ENCODE measurements around the gene HSF2BP. TPM values are rescaled to one million over a fixed set of nuclear protein-coding genes. Genes with fewer than 3 reads are reported as not detected.

Gene HSF2BP
- total RNA-seq, 6 donors from 2014 or later = 0.40 to 0.91 (median 0.45) TPM; not detected in 2

DNA sequence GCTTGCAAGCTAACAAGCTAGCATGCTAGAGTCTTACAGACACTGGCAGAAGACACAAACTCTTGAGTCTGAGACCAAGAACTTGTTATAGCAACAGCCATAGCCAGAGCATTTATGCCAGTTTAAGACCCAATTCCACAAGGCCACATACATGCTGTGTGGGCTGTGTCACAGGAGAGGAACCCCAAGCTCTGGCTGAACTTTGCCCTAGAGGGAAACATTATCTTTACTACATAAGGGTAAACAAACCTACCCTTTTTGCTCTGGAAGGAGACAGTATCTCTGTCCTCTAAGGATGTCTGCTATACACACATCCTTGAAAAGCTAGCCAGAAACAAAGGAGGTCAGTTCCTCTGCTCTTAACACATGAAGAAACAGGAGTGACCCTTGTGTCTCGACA, 70.3 kb downstream of the HSF2BP start:
- Histone ChIP-seq H3K27ac (no peak overlapping the region), H3K4me3 (no peak overlapping the region), H3K4me1 (peaks cover 17 to 25% (median 17%) of the 10 kb centered on the region in 4 donors), H3K36me3 (no peaks in the 10 kb centered on the region), H3K27me3 (no peaks in the 10 kb centered on the region), H3K9me3 (no peaks in the 10 kb centered on the region)
- no peak for DNase-seq
- no peak for ATAC-seq (ENCODE audit: low FRiP score in 2 of 2)
- TF ChIP-seq POLR2A (IDR thresholded peaks at IDR 0.05) (no peak), EP300 (IDR thresholded peaks at IDR 0.05) (no peak), POLR2AphosphoS5 (IDR thresholded peaks at IDR 0.05) (no peak)
- TF ChIP-seq, protein P1, sequence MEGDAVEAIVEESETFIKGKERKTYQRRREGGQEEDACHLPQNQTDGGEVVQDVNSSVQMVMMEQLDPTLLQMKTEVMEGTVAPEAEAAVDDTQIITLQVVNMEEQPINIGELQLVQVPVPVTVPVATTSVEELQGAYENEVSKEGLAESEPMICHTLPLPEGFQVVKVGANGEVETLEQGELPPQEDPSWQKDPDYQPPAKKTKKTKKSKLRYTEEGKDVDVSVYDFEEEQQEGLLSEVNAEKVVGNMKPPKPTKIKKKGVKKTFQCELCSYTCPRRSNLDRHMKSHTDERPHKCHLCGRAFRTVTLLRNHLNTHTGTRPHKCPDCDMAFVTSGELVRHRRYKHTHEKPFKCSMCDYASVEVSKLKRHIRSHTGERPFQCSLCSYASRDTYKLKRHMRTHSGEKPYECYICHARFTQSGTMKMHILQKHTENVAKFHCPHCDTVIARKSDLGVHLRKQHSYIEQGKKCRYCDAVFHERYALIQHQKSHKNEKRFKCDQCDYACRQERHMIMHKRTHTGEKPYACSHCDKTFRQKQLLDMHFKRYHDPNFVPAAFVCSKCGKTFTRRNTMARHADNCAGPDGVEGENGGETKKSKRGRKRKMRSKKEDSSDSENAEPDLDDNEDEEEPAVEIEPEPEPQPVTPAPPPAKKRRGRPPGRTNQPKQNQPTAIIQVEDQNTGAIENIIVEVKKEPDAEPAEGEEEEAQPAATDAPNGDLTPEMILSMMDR (IDR thresholded peaks at IDR 0.05) = no peak
- 66 to 74% methylated on average over 1 of the region's 1 CpG for WGBS, 2 donors

DNA sequence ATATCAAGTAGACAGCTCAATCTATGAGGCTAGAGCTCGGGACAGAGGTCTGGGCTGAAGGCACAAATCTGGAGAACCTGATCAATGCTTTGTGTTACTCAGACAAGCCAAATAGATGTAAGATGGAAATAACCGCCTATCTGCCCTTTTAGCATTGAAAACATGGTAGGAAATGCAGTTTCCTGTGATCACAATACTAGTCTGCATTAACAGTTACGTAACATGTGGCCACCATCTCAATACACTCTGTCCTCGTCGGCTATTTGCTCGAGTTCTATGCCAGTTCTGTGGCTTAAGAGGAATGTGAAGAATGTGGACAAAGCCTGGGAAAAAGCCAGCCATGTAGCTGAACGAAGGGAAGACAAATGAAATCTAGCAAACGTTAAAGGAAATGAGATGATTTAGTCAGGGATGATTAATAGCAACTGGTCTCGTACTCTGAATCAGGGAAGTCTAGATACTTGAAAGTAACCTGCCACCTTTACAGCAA, 73.3 kb downstream of the HSF2BP start:
- H3K27me3 ChIP-seq = no peaks in the 10 kb centered on the region
- H3K27ac ChIP-seq = peak overlapping the region; percentile 74 to 80 (median 78)
- DNase-seq = peak in 1 of 2 donors; percentile 82
- H3K36me3 ChIP-seq = no peaks in the 10 kb centered on the region
- no peak overlapping the region for H3K4me3 ChIP-seq
- peak; percentile 96 to 97 for ATAC-seq (ENCODE audit: low FRiP score in 2 of 2)
- 8 to 10% methylated on average over 9 of the region's 9 CpGs for WGBS, 2 donors
- no peak for TF ChIP-seq POLR2A (IDR thresholded peaks at IDR 0.05)
- TF ChIP-seq POLR2AphosphoS5 (IDR thresholded peaks at IDR 0.05) = peak; percentile 86 to 93
- peak in 3 of 4 donors; percentile 73 to 96 (median 96) for TF ChIP-seq EP300 (IDR thresholded peaks at IDR 0.05)
- TF ChIP-seq, protein P1 (IDR thresholded peaks at IDR 0.05) = no peak
- no peaks in the 10 kb centered on the region for H3K9me3 ChIP-seq
- H3K4me1 ChIP-seq = peaks cover 17 to 25% (median 17%) of the 10 kb centered on the region in 4 donors

DNA sequence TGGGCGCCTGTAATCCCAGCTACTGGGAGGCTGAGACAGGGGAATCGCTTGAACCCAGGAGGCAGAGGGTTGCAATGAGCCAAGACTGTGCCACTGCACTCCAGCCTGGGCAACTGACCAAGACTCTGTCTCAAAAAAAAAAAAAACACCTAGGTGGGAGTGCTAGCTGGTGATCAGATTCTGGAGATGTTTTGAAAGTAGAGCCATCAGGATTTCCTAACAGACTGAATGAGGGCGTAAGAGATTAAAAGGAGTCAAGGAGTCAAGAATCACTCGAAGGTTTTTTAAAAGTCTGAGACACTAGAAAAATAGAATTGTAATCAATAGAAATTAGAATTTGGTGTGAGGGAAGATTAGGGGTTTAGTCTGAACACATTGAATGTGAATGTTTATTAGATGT, 73.8 kb downstream of the HSF2BP start:
- WGBS, 2 donors = 69 to 70% methylated on average over 4 of the region's 4 CpGs
- Histone ChIP-seq H3K27ac (peak overlapping the region; percentile 74 to 80 (median 78)), H3K4me1 (peaks cover 17 to 25% (median 17%) of the 10 kb centered on the region in 4 donors), H3K27me3 (no peaks in the 10 kb centered on the region), H3K4me3 (no peak overlapping the region), H3K9me3 (no peaks in the 10 kb centered on the region), H3K36me3 (no peaks in the 10 kb centered on the region)
- TF ChIP-seq POLR2A (IDR thresholded peaks at IDR 0.05) (no peak), POLR2AphosphoS5 (IDR thresholded peaks at IDR 0.05) (no peak), EP300 (IDR thresholded peaks at IDR 0.05) (no peak)
- TF ChIP-seq, protein P1 (IDR thresholded peaks at IDR 0.05) = no peak
- DNase-seq (no peak), ATAC-seq (ENCODE audit: low FRiP score in 2 of 2) (peak; percentile 52 to 53)

DNA sequence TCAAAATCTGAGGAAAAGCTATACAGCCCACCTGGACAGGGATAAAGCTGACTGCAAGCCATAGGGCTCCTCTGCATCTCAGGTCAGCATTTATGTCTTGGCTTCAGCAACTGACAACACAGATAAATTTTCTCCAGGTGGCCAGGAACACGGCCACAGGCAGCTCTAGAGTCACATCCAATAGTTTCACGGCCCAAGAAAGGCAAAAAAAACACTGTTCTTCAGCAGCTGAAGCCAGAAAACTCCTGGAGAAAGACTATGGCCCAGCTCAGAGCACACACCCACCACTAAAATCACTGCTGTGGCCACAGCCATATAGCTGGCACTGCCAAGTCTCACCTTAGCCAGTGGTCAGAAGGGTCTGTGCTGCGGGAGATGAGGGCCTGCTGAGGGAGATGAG, 77.8 kb downstream of the HSF2BP start:
- H3K4me1 ChIP-seq = peaks cover 9 to 15% (median 13%) of the 10 kb centered on the region in 4 donors
- no peak for TF ChIP-seq POLR2A (IDR thresholded peaks at IDR 0.05)
- no peak for TF ChIP-seq EP300 (IDR thresholded peaks at IDR 0.05)
- no peak for TF ChIP-seq POLR2AphosphoS5 (IDR thresholded peaks at IDR 0.05)
- TF ChIP-seq, protein P1 (IDR thresholded peaks at IDR 0.05) = no peak
- DNase-seq (no peak), ATAC-seq (ENCODE audit: low FRiP score in 2 of 2) (no peak)
- no peaks in the 10 kb centered on the region for H3K9me3 ChIP-seq
- H3K27me3 ChIP-seq = no peaks in the 10 kb centered on the region
- WGBS, 2 donors = 79 to 93% methylated on average over 2 to 3 of the region's 3 CpGs
- H3K36me3 ChIP-seq = no peaks in the 10 kb centered on the region
- H3K27ac ChIP-seq = no peak overlapping the region
- no peak overlapping the region for H3K4me3 ChIP-seq

Measured in upper lobe of left lung (tissue), 6 donors.